Lower leg skin (tissue), 3 donors: Measurements from ENCODE around the gene LGI1.

ENCODE experiments used
- POLR2A ChIP-seq, 2 donors: fragments of 450-650 bp; IDR thresholded peaks; one replicate each; pipeline ENCODE4 v1.6.1; 2016 to 2017; ENCODE audit warnings: antibody characterized with exemption in 2 of 2, mild to moderate bottlenecking in 1 of 2, moderate library complexity in 1 of 2
- TF ChIP-seq, protein P1 (sequence below), 3 donors: fragments of 450-650 bp; IDR thresholded peaks; one replicate each; pipeline ENCODE4 v1.5.1; 2016; ENCODE audit warnings: antibody characterized with exemption in 3 of 3, mild to moderate bottlenecking in 3 of 3, moderate library complexity in 2 of 3

DNA sequence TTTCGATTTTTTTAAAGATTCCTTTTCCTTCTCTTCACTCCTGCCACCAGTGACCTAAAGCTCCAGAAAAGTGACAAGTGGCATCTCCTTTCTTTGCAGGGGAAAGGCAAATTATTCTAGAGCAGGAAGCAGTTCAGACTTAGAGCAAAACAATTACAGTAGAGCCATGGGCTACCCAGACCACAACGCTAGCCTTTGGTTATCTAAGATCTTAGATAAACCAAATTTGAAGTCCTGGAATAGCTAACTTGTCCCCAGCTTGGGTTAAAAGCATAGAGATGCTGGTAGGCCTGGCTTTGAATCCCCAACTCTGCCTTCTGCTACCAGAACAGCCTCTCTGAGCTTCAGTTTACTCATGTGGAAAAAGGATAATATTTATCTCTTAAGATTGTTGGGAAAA is 38.4 kb downstream of the LGI1 start:
- TF ChIP-seq POLR2A (IDR thresholded peaks at IDR 0.05), result no peak
- TF ChIP-seq, protein P1, sequence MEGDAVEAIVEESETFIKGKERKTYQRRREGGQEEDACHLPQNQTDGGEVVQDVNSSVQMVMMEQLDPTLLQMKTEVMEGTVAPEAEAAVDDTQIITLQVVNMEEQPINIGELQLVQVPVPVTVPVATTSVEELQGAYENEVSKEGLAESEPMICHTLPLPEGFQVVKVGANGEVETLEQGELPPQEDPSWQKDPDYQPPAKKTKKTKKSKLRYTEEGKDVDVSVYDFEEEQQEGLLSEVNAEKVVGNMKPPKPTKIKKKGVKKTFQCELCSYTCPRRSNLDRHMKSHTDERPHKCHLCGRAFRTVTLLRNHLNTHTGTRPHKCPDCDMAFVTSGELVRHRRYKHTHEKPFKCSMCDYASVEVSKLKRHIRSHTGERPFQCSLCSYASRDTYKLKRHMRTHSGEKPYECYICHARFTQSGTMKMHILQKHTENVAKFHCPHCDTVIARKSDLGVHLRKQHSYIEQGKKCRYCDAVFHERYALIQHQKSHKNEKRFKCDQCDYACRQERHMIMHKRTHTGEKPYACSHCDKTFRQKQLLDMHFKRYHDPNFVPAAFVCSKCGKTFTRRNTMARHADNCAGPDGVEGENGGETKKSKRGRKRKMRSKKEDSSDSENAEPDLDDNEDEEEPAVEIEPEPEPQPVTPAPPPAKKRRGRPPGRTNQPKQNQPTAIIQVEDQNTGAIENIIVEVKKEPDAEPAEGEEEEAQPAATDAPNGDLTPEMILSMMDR (IDR thresholded peaks at IDR 0.05), result no peak
